Hippocampal formation (tissue), 2 donors: ENCODE results near the gene FIG4.
"Not testable (repeated sequence)": the region's sequence is repeated elsewhere in the genome, so short reads cannot be mapped to it uniquely, and the experiment has no call there.

ENCODE experiments used
- DNase-seq, 2 donors: peaks; one replicate each; lab custom pipeline; 2025; lab: John Stamatoyannopoulos, UW

Gene FIG4

DNA sequence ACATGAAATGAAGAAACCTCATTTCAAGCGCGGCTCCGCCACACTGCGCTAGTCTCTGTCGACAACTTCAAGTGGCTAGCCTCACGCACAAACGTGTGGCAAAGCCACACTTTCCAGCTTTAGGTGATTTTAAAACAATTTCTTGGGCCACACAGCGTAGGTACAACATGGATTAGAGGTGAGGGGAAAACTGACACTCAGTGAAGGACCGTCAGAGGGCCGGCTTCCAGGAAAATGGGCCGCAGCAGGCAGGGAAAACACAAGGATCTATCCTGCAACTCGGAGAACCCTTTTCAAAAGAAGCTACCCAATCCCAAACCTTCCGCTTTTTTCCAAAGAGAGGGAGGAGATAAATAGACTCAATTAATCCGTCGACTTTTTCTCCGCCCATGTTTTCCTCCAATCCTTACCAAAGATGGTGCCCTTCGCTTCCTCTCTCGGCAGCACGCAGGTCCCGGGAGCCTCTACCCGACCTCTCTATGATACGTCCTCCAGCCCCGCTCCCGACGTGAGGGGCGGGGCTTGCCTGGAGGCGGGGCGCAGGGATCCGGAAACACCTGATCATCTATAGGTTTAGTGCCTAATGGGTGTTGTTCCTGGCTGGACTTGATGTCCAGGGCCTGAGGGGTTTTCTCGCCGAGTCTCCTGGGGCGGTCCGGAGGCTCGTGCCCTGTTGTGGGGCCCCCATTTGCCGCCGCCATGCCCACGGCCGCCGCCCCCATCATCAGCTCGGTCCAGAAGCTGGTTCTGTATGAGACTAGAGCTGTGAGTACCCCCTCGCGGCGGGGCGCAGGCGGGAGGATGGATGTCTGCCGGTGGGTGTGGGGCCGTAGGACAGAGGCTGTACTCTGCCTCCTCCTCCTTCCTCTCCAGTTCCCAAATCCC lies at the start of gene FIG4, which contains the start of gene AK9:
TSS of gene FIG4 (plus strand) at position 560 of the 885 bp plus-strand sequence. CDS start at position 700, 140 bp downstream.
TSS of gene AK9 (minus strand) at position 466 of the 885 bp plus-strand sequence. CDS start 15,457 bp downstream, outside the sequence.
- peak; percentile 89 to 98 for DNase-seq

DNA sequence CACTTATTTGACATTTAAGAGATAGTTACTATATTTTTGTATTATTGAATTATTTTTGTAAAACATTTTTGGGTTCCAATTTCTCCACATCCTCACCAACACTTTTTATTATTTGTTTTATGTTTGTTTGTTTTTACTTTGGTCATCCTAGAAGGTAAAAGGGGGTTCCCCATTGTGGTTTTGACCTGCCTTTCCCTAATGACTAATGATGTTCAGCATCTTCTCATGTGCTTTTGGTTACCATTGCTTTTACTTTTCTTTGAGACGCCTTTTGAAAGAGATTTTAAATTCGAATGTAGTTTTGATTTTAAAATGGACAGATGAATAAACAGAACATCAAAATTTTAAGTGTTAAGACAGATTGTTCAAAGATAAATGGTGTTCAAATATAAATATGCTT lies 47.0 kb upstream of the FIG4 start:
- no peak for DNase-seq

DNA sequence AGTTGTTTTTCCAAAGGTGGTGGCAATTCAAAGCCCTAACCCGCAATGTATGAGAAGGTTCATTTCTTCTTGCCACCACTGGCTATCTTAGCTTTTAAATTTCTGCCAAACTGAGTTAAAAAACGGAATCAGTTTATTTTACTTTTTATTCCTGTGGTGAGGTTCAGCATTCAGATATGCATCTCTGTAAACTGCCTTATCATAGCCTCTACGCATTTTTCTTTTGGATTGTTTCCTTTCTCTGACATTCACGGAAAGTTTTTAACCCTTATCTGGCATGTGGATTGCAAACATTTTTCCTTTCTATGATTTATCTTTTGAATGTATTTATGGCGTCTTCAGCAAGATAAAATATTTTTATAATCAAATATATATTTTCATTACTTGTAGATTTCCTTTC lies 37.8 kb upstream of the FIG4 start:
- DNase-seq, result no peak

DNA sequence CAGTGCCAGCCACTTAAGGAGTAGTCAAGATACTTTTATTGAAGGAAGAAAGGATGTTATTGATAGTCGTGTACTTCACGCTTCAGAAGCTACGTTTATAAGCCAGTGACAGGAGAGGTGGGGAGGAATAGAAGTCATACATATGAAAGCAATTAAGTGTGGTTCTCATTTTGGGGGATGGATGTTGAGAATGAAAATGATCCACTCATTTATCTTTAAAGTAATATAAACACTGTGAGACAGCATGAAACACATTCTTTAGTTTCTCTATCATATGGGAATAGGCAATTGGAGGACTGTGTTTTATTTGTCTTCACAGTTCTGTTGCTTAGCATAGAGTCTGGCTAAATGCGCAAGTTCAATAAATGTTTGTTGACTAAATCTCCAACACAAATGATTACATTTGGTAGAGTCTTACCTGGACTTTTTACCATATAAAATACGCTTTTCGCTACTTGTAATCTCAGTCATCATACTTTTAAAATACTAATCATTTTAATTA lies 35.3 kb upstream of the FIG4 start:
- DNase-seq, result no peak

DNA sequence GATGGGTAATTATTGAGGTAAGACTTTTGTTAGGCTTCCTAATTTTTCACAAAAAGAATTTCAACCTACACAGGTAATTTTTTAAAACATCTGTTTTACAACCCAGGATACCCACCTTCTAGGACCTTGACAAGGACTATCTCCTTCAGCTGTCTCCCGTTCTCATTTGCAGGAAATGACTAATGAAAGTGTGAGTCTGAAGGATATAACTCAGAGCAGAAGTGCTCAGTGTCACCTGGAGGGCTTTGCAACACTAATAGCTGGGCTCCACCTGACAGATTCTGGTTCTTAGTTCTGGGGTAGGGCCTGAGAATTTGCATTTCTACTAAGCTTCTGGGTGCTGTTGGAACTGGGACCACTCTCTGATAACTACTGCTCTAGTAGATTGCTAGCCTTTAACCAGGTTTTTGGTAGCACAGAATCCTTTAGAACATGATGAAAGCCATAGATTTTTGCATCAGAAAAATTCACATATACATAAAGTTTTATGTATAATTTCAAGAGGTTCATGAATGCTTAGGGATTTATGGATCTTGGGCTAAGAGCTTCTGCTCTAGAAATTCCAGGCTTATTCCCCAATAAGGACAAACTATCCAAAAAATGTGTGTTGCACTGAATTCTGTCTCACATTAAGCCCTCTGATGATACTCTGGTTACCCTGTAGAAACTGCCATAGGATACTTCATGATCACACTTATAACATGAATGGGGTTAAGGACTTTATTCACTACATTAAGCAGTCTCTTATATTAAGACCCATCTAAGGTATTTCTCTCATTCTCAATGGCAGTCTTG lies 30.4 kb upstream of the FIG4 start:
- no peak for DNase-seq

DNA sequence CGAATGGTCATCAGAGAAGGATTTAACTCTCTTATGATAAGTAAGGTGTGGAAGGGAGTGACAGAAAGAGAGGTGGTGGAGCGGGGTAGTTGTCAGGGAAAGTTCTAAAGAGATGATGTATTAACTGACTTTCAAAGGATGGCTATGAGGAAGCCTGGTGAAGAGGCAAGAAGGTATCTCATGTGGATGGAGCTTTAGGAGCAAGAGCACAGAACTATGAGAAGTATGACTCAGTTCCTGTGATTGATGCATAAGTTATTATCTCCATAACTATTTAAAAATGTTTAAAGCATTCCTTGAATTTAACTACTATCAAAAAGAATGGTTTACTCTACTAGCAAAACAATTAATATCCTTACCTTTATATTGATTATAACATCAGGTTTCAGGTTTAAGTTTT lies 28.9 kb upstream of the FIG4 start:
- no peak for DNase-seq

DNA sequence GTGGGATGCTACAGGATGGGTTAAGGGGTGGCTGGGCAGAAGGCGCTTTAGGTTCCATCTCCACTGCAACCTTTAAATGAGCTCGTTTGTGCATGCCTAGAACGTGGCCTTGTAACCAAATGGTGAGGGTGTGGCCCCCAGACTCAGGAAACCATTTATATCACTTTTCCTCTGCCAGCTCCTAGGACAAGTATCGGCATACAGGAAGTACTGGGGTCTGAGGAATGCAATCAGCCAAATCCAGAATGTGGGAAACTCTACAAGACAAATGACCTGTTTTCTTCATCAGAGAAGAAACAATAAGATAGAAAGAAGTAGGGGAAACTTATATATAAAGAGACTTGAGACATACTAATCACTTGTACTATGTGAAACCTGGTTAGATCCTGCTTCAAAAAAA lies 21.3 kb upstream of the FIG4 start:
- no peak for DNase-seq

DNA sequence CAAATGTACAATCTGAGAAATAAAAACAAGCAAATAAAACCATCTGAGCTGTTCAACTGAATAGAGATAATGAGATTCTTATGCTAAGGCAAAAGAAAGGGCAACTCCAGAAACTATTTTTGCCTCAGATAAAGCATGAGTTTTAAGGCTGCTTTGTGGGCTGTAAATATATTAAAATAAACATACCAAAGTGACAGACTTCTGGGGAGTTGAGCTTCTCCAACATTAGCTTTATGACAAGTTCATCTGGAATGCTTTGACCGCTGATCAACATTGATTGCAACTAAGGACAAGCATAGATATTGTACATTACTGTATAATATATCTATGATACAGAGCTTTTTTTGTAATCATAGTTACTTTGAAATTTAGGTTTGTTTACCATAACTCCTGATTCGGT lies 19.4 kb upstream of the FIG4 start:
- no peak for DNase-seq

DNA sequence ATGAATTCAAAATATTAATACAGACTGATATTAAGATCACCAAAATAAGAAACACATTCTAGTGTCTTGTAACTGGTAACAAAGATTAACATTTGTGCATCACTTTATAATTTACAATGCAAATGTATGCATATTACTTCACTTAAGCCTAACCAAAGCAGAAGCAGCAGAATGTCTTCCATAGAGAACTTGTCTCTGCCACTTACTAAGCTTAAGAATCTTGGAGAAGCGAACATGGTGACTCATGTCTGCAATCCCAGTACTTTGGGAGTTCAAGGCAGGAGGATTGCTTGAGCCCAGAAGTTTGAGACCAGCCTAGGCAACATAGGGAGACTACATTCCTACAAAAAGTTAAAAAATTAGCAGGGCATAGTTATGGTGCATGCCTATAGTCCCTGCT lies 18.9 kb upstream of the FIG4 start:
- no peak for DNase-seq

DNA sequence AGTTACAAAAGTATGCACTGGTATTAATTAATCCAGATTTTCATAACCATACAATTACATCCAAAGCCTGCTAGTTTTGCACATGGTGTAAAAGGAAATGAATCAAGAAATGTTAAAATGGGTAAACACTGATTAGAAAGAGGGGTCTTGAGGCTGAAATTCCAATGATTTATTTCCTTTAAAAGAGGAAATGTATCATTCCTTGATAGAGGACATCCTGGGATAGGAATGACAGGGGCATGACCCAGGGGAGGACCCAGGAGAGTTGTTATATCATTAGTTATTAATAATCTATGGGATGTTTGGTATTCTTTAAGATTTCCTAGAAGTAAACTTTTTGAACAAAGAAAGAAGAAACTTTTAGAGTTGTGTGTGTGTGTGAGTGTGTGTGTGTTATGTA lies 18.3 kb upstream of the FIG4 start:
- no peak for DNase-seq

DNA sequence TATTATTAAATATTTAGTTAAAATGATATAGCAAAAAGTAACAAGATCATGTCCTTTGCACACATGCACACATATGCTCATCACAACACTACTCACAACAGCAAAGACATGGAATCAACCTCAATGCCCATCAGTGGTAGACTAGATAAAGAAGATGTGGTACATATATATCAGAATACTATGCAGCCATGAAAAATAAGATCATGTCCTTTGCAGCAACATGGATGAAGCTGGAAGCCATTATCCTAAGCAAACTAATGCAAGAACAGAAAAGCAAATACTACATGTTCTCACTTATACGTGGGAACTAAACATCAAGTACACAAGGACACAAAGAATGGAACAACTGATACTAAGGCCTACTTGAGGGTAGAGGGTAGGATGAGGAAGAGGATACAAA lies 14.4 kb upstream of the FIG4 start:
- no peak for DNase-seq

DNA sequence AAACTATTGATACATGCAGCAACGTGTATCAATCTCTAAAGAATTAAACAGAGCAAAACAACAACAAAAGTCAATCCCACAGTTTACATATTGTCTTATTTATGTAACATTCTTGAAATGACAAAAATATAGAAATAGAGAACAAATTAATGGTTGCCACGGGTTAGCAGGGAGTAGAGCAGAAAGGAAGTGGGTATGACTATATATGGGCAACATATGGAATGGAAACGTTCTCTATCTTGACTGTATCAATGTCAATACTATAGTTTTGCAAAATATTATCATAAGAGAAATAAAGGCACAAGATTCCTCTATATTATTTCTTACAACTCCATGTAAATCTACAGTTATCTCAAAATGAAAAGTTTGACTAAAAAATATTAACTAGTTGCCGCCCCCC lies 12.9 kb upstream of the FIG4 start:
- DNase-seq, result no peak

DNA sequence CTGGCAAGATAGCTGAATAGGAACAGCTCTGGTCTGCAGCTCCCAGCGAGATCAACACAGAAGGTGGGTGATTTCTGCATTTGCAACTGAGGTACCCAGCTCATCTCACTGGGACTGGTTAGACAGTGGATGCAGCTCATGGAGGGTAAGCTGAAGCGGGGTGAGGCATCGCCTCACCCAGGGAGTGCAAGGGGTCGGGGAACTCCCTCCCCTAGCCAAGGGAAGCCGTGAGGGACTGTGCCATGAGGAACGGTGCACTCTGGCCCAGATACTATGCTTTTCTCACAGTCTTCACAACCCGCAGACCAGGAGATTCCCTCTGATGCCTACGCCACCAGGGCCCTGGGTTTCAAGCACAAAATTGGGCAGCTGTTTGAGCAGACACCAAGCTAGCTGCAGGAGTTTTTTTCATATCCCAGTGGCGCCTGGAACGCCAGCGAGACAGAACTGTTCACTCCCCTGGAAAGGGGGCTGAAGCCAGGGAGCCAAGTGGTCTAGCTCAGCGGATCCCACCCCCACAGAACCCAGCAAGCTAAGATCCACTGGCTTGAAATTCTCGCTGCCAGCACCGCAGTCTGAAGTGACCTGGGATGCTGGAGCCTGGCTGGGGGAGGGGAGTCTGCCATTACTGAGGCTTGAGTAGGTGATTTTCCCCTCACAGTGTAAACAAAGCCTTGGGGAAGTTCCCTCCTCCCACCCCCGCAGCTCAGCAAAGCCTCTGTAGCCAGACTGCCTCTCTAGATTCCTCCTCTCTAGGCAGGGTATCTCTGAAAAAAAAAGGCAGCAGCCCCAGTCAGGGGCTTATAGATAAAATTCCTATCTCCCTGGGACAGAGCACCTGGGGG lies 12.2 kb upstream of the FIG4 start:
- not testable (repeated sequence) for DNase-seq

DNA sequence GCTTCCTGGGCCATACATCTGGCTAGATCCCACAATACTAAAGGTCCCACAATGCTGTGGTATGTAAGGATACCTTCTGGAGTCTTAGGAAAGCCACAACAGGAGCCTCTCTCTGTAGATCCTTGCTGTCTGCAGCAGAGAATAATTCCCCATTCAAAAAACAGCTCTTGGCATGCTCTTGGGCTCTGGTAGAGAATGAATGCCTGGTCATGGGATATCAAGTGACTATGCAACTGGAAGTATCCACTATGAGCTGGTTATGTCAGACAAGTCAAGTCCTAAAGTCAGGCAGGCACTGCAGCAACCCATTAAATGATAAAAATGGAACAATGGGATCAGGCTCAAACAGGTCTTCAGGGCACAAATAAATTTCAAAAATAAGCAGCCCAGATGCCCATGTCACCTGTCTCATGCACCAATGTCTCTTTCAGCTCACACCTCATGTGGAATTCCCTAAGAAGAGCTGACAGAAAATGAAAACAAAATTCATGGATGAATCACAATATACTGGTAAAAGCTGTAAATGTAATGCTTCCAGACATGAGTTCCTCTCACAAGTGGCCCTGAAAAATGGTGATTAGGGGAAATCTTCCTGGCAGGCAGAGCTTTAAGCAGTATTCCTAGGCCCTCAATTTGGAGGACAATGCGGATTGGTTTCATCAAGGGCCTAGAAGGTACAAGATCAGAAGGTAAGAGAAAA lies 4.4 kb upstream of the FIG4 start:
- no peak for DNase-seq

DNA sequence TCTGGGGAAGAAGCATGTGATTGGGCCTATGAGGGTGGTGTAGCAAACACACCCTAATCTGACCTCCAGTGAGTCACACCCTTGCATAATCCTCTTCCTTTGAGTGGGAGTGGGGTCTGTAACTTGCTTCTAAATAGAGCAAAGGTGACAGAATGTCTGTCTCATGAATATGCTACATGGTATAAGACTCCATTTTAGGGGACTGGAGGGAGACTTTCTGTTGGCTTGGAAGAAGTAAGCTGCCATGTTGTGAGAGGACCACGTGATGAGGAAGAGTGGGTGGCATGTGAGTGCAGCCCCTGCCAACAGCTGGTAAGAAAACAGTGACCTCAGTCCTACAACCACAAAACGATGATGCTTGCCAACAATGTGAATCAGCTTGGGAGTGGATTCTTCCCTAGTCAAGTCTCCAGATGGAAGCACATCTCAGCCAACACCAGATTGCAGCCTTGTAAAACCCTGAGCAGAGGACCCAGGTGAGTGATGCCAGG lies 3.8 kb upstream of the FIG4 start:
- DNase-seq, result no peak

DNA sequence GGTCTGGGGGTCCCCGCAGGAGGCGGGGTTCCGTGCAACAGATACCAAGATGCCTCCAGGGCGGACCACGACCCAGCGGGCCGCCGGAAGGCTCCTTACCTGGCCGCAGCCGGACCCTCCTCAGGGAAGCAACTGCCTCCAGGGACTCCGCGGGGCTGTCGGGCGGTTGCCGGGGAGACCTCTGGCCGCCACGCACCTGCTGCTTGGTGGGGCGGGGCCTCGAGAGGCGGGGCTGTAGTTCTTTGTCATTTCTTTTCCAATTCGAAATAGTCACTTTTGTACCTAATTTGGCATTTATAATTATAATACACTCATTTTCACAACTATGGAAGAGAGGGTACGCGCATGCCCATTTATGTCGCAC lies 741 bp upstream of the FIG4 start:
- peak in 1 of 2 donors; percentile 38 for DNase-seq

DNA sequence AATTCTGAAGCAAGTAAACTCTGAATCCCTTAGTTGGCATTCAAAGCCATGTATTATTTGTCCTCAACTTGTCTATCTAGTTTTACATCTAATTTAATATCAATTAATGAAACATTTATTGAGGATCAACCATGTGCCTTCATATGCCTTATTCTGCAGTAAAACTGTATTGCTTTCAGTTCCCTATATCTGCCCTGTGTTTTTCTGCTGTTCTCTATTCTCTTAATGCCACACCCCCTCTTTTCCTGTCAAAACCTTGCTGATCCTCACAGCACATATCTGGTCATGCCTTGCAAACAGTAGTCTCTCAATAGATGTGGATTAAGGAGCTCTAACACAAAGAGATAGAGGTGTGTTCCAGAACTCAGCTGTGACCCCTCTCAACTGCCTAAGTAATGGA lies 2.0 kb downstream of the FIG4 start:
- DNase-seq, result no peak

DNA sequence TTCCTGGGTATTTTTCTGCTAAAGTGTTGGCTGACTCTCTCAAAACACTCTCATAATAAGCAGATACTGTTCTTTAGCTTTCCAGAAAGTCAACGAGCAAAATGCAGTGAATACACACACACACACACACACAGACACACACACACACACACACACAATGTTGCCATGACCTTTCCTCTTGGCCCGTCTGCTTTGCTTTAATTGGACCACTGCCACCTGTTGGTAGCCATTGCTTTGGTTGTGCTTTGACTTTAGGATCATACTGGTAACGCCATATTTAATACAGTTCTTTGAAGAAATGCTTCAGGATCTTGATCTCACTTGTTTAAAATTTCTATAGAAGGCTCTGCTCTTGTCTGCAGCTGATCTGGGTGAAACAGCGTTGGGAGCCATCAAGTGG lies 4.4 kb downstream of the FIG4 start:
- no peak for DNase-seq

DNA sequence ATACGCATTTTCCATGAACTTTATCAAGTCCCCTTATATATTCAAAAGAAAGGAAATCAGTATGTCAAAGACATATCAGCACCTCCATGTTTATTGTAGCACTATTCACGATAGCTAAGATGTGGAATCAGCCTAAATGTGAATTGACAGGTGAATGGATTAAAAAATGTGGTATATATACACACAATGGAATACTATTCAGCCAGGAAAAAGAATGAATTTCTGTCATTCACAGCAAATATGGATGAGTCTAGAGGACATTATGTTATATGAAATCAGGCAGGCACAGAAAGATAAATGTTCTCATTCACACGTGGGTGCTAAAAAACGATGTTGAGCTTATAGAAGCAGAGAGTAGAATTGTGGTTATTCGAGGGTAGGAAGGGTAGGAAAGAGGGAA lies 5.3 kb downstream of the FIG4 start:
- no peak for DNase-seq

DNA sequence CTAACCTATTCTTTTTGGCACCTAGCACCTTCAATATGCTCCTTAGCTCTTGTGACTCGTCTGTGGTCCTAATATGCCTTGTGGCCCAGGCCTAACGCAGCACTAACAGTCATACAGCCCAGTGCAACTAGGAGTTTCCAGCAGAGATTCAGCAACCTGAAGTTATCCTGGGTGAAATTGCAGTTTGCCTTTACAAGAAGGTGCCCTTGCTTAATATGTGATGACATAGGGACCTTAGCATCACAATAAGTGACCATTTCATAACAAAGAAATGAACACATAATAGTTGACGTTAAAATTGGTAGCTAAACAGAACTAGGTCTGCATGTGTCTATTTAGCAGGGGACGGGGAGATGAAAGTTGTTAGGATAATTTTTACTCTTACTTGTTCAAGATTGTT lies 10.1 kb downstream of the FIG4 start:
- no peak for DNase-seq

DNA sequence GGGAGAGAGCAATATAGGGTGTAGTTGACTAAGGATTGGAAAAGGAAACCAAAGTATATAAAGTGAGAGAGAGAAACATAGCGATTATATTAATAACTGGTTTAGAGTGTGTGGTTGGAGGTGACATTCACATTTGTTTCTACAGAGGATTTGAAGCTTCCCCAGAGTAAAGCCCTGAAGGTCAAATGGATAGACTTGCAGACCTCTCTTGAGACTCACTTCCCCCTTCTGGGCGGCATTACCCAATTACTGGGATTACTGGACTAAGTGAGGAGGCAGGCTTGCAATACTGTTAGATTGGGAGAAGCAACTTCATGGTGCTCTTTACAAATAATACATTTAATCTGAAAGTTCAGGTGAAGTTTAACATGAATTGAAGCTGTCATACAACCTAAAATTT lies 10.7 kb downstream of the FIG4 start:
- DNase-seq, result no peak
